IPS DF 6.9 (cell line): ENCODE measurements around the gene ABHD5.

Source experiments
- DNase-seq: peaks from one replicate; pipeline ENCODE4 v3.0.0-alpha.2; 2013; ENCODE audit warnings: low read depth, low spot score
- H3K27ac ChIP-seq: one replicate; pipeline ENCODE4 v1.5.1; 2013; ENCODE audit warnings: low read length, control low read depth
- H3K27me3 ChIP-seq: 2 replicates; pipeline ENCODE4 v1.6.1; 2013; ENCODE audit warnings: mild to moderate bottlenecking, low read length; ENCODE audit not compliant: control insufficient read depth, insufficient read depth
- H3K36me3 ChIP-seq: 2 replicates; pipeline ENCODE4 v1.6.1; 2013; ENCODE audit warnings: low read length; ENCODE audit not compliant: control insufficient read depth, insufficient read depth
- H3K4me1 ChIP-seq: 2 replicates; pipeline ENCODE4 v1.6.1; 2013; ENCODE audit warnings: low read length; ENCODE audit not compliant: control insufficient read depth, insufficient read depth
- H3K4me3 ChIP-seq: 2 replicates; pipeline ENCODE4 v1.5.1; 2013; ENCODE audit warnings: mild to moderate bottlenecking, low read length
- H3K9me3 ChIP-seq: 2 replicates; pipeline ENCODE4 v1.6.1; 2013; ENCODE audit warnings: low read length, inconsistent platforms; ENCODE audit not compliant: control insufficient read depth, insufficient read depth
- WGBS: extraction: QIAGEN DNeasy Blood & Tissue Kit; methylation state at CpG from one replicate; pipeline ENCODE4 v1.1.7; 2013; ENCODE audit warnings: mixed read lengths, missing lambda C conversion rate; ENCODE audit not compliant: insufficient read length, insufficient coverage; 5-methylcytosine and 5-hydroxymethylcytosine counted together

The ABHD5 gene

DNA sequence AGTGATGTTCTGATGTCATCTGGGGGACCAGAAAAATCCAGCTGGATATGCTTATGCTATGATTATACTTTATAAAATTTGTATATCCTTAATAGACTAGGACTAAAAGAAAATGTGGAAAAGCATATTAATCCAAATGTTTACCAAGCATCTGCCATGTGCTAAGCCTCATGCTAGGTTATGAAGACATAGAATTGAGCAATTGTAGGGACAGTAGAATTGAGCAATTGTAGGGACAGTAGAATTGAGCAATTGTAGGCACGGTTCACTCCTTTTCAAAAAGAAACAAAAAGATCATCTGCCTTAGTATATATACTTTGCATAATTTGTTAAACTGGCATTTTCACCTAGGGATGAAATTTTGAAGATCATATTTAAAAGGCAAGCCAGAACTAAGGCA lies 18.3 kb downstream of the ABHD5 start:
- Histone ChIP-seq H3K9me3 (no peaks in the 10 kb centered on the region), H3K4me3 (no peak overlapping the region), H3K36me3 (no peaks in the 10 kb centered on the region), H3K27ac (no peak overlapping the region), H3K27me3 (no peaks in the 10 kb centered on the region), H3K4me1 (no peaks in the 10 kb centered on the region)
- WGBS = no CpG with 5 or more reads among the region's 1 CpG
- DNase-seq = no peak

DNA sequence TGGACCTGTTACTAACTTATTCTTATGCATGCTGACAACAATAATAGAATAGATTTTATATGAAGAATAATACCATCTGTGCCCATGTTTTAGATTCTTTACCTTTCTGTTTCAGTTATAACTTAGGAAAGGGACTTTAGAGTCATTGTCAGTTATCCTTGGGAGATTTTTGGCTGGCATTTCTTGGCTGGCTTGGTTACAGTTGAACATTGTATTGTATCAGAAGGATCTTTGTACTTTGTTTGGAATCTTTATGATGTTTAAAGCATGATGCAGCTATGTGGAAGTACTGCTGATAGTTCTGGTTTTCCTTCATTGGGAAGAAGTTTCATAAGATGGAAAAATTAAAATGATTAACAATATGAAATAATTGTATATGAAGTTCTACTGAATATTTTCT lies 19.9 kb downstream of the ABHD5 start:
- DNase-seq = no peak
- Histone ChIP-seq H3K27ac (no peak overlapping the region), H3K36me3 (no peaks in the 10 kb centered on the region), H3K4me1 (no peaks in the 10 kb centered on the region), H3K27me3 (no peaks in the 10 kb centered on the region), H3K9me3 (no peaks in the 10 kb centered on the region), H3K4me3 (no peak overlapping the region)

DNA sequence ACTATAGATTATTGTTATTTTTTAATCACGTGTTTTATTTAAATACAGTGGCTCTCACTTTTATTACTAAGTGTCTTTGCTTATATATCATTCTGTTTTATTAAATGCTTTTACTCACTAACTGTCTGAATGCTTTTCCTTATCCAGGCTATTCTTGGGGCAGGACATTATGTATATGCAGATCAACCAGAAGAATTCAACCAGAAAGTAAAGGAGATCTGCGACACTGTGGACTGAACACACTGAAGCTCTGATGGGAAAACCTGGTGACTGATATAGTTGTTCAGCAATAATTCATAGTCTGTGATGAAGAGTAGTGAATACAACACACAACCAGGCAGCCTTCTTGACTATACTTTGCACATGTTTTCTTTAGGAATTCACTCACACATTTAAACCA lies 27.6 kb downstream of the ABHD5 start:
- no peak overlapping the region for H3K27ac ChIP-seq
- no peaks in the 10 kb centered on the region for H3K9me3 ChIP-seq
- WGBS = no CpG with 5 or more reads among the region's 2 CpGs
- no peak overlapping the region for H3K4me3 ChIP-seq
- H3K27me3 ChIP-seq = no peaks in the 10 kb centered on the region
- no peak for DNase-seq
- H3K36me3 ChIP-seq = peaks cover 4% of the 10 kb centered on the region; the same call in 1 of the 2 replicates
- no peaks in the 10 kb centered on the region for H3K4me1 ChIP-seq

DNA sequence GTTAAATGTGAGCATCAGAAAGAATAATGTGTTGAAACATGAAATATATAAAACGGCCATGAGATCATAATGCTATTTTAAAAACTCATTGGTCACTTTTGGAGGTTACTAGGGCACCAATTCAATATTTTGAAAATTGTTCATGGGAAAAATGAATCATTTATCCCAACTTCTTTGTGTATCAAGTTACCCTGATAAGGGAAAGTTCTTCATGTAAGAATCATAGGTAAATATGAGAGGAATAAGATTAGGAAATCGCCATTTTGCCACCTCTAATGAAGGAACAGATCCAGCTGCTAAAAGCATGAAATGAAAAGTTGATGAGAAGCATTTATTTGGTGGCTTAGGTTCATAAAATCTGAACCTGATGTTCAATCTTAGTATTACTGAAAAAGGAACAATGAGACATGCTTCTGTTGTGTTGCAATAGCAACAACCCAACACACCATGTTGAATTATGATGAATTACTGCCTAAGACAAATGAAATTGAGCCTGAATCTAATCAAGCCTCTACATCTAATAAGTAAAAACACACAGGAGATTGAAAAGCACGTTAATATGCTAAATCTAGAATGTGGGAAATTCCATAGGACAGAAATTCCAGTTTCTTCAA lies 32.5 kb downstream of the ABHD5 start:
- Histone ChIP-seq H3K9me3 (no peaks in the 10 kb centered on the region), H3K36me3 (no peaks in the 10 kb centered on the region), H3K27ac (no peak overlapping the region), H3K27me3 (no peaks in the 10 kb centered on the region), H3K4me1 (0 out of 2 replicates have a peak, but pooled peaks cover 2% of the 10 kb centered on the region), H3K4me3 (no peak overlapping the region)
- WGBS = no CpG with 5 or more reads among the region's 3 CpGs
- DNase-seq = no peak

DNA sequence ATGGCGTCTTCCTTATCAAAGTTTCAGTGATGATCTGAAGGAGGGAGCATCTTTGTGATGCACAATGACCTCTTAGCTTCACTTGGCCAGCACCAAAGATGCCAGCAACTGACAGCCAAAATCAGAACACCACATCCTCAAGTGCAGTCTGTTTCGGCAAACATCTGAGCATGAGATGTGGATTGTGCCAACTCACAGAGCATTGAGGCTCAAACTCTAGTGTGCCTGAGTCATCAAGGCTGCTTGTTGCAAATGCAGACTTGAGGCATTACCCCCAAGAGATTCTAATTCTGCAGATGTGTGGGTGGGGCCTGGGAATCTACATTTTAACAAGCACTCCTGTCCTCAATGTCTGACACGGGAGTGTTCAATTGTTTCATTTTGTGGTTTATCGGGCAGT lies 35.8 kb downstream of the ABHD5 start:
- Histone ChIP-seq H3K27ac (no peak overlapping the region), H3K36me3 (no peaks in the 10 kb centered on the region), H3K4me1 (0 out of 2 replicates have a peak, but pooled peaks cover 2% of the 10 kb centered on the region), H3K27me3 (no peaks in the 10 kb centered on the region), H3K9me3 (no peaks in the 10 kb centered on the region), H3K4me3 (no peak overlapping the region)
- no peak for DNase-seq
- no CpG with 5 or more reads among the region's 4 CpGs for WGBS

DNA sequence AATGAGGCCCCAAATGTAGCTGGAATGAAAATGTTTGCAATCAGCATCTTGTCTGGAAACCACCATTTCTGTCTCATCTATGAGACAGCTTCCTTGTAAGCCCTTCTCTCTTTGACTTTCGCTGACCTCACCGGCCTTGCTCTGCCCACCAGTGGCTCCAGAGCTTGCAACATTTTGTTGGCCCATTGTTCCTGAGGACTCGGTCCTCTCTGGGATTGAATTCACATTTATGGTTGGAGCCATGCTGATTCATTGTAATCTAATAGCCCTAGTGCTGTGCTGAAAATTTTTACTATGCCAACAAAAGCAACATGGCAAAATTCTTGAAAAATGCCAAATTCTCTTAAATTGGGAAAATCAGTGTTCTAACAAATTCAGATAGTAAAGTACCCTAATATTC lies 37.2 kb downstream of the ABHD5 start:
- WGBS = no CpG with 5 or more reads among the region's 3 CpGs

DNA sequence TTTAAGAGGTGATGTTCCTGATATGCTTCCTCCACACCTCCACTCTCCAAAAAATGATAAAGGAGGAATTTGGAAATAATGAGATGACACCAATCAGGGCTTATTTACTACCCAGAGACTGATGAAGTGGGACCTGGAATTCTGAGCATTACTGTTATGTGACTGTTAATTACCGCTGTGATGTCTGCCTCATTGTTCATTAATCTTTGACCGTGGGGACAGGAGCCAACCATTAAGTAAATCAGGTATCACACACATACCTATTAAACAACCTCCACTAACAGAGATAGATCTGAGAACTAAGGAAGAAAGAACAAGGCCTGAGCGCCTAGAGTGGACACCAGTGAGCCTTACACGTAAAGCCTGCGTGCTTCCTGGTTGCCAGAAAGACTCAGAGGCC lies 37.7 kb downstream of the ABHD5 start:
- no CpG with 5 or more reads among the region's 5 CpGs for WGBS
- no peak for DNase-seq
- Histone ChIP-seq H3K9me3 (no peaks in the 10 kb centered on the region), H3K4me1 (peaks cover 5% of the 10 kb centered on the region), H3K4me3 (no peak overlapping the region), H3K27me3 (no peaks in the 10 kb centered on the region), H3K36me3 (no peaks in the 10 kb centered on the region), H3K27ac (no peak overlapping the region)

More for the DNA sequence above, 37.2 kb downstream of the ABHD5 start:
- H3K27me3 ChIP-seq = no peaks in the 10 kb centered on the region
- H3K27ac ChIP-seq = no peak overlapping the region
- H3K9me3 ChIP-seq = no peaks in the 10 kb centered on the region
- H3K36me3 ChIP-seq = no peaks in the 10 kb centered on the region
- no peak for DNase-seq
- no peak overlapping the region for H3K4me3 ChIP-seq
- peaks cover 4% of the 10 kb centered on the region for H3K4me1 ChIP-seq

DNA sequence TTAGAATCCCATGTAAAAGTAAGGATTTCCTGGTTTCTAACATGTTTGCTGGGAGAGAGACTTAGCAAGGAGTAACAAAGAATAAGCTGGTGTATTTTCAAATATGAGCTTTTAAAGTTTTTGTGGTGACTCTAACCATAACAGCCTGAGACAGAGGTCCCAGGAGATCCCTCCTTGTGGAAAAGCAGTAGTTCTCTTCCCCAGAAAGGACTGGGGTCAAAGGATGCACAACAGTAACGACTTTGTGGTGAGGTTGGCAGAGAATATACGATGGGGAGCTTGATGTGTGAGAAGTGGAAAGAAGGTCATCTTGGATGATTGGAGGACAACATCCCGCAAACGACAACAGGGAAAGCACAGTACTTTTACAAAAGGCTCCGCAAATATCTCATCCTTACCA lies 38.2 kb downstream of the ABHD5 start:
- peaks cover 8% of the 10 kb centered on the region for H3K4me1 ChIP-seq
- H3K4me3 ChIP-seq = no peak overlapping the region
- no peaks in the 10 kb centered on the region for H3K36me3 ChIP-seq
- H3K9me3 ChIP-seq = no peaks in the 10 kb centered on the region
- H3K27me3 ChIP-seq = no peaks in the 10 kb centered on the region
- WGBS = no CpG with 5 or more reads among the region's 5 CpGs
- H3K27ac ChIP-seq = no peak overlapping the region
- no peak for DNase-seq

DNA sequence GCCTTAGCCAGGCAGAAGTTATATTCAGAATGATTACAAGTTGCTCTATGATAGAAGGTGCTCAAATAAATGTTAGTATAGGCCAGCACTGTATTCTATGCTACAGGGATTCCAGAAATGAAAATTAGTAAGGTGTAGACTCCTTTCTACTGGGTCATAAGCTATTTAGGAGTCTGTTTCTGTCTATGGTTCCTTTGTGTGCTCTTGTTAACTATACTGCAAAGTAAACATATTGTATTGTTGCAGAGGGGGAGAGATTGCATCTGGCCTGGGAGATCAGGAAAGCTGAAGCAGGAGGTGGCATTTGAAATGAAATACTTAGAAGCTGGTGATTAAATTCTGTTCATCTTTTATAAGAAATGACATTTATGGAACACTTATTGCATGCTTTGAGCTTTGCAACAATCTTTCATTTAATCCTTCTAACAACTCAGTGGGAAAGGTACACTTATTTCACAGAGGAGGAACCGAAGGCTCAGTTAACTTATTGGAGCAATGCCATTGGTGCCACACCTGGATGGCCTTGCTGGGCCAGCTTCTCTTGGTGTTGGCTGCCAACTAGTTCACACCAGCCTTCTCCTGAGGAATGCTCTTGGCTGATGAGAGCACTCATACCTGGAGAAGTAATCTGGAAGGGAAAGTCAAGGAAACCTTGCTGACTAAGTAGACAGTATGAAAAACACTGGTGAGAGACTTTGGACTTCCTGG lies 39.1 kb downstream of the ABHD5 start:
- Histone ChIP-seq H3K4me3 (no peak overlapping the region), H3K4me1 (peaks cover 9% of the 10 kb centered on the region), H3K27me3 (no peaks in the 10 kb centered on the region), H3K27ac (no peak overlapping the region), H3K9me3 (no peaks in the 10 kb centered on the region), H3K36me3 (no peaks in the 10 kb centered on the region)
- DNase-seq = no peak
- WGBS = no CpG with 5 or more reads among the region's 1 CpG

DNA sequence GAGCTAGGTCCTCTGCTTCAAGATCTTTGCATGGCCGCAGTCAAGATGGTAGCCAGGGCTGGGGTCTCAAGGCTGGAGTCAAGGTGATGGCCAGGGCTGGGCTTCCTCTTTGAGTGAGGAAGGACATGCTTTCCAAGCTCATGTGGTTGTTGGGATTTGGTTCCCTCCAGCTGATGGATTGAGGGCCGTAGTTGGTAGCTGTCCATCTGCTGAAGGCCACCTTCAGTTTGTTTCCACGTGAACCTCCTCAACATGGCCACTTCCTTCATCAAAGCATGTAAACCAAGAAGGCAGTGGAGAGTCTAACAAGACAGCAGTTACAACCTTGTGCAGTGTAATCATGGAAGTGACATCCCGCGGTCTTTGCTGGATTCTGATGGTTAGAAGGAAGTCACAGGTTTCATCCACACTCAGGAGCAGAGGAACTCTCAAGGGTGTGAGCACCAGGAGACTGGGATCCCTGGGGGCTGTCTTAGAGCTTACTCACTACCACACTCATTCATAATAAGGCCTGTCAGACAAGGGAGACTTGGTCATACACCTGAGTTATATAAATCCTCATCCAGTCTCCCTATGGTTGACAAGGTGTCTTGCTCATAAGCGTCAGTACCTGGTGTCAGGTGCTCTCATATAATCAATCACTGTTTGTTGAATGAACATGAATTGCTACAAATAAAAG lies 42.1 kb downstream of the ABHD5 start:
- no peak for DNase-seq
- no peaks in the 10 kb centered on the region for H3K9me3 ChIP-seq
- H3K27me3 ChIP-seq = no peaks in the 10 kb centered on the region
- H3K27ac ChIP-seq = no peak overlapping the region
- H3K4me3 ChIP-seq = no peak overlapping the region
- peaks cover 7% of the 10 kb centered on the region for H3K4me1 ChIP-seq
- H3K36me3 ChIP-seq = no peaks in the 10 kb centered on the region
- WGBS = no CpG with 5 or more reads among the region's 6 CpGs
